AG09319 (cell line): ENCODE measurements around the gene RPS5.

Experiments used
- DNase-seq: peaks from one replicate; pipeline ENCODE4 v3.0.0-alpha.2; 2010; ENCODE audit warnings: low read depth; ENCODE audit errors: extremely low read depth
- CTCF ChIP-seq: IDR thresholded peaks from 2 replicates; pipeline ENCODE4 v1.5.1; 2011; ENCODE audit warnings: low read depth, mild to moderate bottlenecking, inconsistent platforms, low read length, moderate library complexity

RPS5 gene

GRCh38 chr19:58362272-58362994 lies 24.6 kb upstream of the RPS5 start, which contains the start of gene ZNF497:
Gene ZNF497 (minus strand): TSS chr19:58362751. CDS start chr19:58357635, 5,116 bp downstream.
- DNase-seq = peak; percentile 92
- TF ChIP-seq CTCF = no peak

GRCh38 chr19:58364146-58364545 lies 22.9 kb upstream of the RPS5 start:
- no peak for TF ChIP-seq CTCF
- no peak for DNase-seq

- no peak for DNase-seq
- TF ChIP-seq CTCF = no peak
Measured at GRCh38 chr19:58366585-58367430, 20.3 kb upstream of the RPS5 start.

- no peak for DNase-seq
- no peak for TF ChIP-seq CTCF
Measured at GRCh38 chr19:58367698-58368454, 19.2 kb upstream of the RPS5 start.

GRCh38 chr19:58368561-58369360 lies 18.3 kb upstream of the RPS5 start:
- no peak for DNase-seq
- no peak for TF ChIP-seq CTCF

GRCh38 chr19:58372311-58373133 lies 14.5 kb upstream of the RPS5 start:
- TF ChIP-seq CTCF = no peak
- DNase-seq = no peak
